D721Med (cell line): ENCODE results near the gene BMPR1B.
A peak's percentile ranks its signal among the peaks of the same experiment; 100 is the strongest.

Experiments used
- DNase-seq: peaks from one replicate; pipeline ENCODE4 v3.0.0; 2011; ENCODE audit warnings: low spot score; ENCODE audit not compliant: insufficient read length
- FAIRE-seq: peaks from 2 replicates; lab custom pipeline; 2011; peaks lifted over from hg19 to GRCh38; lab: Jason Lieb, UNC
- TF ChIP-seq, protein P1 (sequence below): IDR thresholded peaks from 2 replicates; pipeline ENCODE4 v1.5.1; 2012; ENCODE audit warnings: mild to moderate bottlenecking, control low read depth; ENCODE audit not compliant: insufficient read depth; ENCODE audit errors: missing control alignments

BMPR1B gene

DNA sequence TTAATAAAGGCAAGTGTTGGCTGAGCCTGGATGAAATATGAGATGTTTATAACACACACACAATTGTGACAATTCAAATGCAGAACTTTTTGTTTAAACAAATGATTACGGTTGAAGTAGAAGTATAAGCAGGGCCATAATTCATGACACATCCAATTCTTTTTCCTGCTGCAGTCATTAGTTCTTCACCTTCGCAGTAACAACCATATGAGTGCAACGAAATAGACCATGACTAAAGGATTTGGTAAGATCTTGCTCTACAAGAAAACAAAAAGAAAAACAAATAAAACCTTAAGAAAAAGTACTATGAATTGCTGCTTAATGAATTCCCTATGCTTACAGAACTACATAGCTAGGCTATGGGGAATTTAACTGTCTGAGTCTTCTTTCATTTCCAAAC is 13.9 kb upstream of the BMPR1B start:
- TF ChIP-seq, protein P1, sequence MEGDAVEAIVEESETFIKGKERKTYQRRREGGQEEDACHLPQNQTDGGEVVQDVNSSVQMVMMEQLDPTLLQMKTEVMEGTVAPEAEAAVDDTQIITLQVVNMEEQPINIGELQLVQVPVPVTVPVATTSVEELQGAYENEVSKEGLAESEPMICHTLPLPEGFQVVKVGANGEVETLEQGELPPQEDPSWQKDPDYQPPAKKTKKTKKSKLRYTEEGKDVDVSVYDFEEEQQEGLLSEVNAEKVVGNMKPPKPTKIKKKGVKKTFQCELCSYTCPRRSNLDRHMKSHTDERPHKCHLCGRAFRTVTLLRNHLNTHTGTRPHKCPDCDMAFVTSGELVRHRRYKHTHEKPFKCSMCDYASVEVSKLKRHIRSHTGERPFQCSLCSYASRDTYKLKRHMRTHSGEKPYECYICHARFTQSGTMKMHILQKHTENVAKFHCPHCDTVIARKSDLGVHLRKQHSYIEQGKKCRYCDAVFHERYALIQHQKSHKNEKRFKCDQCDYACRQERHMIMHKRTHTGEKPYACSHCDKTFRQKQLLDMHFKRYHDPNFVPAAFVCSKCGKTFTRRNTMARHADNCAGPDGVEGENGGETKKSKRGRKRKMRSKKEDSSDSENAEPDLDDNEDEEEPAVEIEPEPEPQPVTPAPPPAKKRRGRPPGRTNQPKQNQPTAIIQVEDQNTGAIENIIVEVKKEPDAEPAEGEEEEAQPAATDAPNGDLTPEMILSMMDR: no peak
- FAIRE-seq: no peak

DNA sequence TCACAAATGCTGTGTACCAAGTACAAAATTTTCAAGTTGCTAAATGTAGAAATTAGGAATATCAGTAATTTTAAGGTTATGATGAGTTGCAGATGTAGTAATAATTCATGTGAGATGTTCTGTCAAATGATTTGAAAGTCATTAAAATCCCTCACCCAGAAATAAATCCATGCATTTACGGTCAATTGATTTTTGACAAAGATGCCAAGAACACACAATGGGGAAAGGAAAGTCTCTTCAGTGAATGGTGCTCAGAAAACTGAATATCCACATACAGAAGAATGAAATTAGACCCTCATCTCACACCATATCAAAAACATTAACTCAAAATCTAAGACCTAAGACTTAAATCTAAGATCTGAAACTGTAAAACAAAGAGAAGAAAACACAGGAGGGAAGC is 12.9 kb upstream of the BMPR1B start:
- DNase-seq (no peak), FAIRE-seq (no peak)
- TF ChIP-seq, protein P1: no peak

More for the DNA sequence above, 13.9 kb upstream of the BMPR1B start:
- DNase-seq: no peak

DNA sequence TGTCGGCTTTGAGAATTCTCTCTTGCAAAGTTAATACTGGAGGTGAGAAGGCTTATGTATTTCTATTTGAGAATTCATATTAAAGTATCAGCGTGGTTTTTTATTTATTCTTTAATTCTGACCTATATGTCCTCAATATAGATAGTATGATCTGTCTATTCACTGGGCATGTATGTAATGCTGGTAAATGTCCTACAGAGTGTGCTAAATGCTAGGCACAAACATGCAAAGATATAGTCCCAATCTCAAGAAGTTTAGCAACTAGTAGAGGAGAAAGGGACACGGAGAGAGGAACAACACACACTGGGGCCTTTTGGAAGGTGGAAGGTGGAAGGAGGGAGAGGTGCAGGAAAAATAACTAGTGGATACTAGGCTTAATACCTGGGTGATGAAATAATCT is 11.0 kb upstream of the BMPR1B start:
- FAIRE-seq (peak; percentile 41), DNase-seq (no peak)

DNA sequence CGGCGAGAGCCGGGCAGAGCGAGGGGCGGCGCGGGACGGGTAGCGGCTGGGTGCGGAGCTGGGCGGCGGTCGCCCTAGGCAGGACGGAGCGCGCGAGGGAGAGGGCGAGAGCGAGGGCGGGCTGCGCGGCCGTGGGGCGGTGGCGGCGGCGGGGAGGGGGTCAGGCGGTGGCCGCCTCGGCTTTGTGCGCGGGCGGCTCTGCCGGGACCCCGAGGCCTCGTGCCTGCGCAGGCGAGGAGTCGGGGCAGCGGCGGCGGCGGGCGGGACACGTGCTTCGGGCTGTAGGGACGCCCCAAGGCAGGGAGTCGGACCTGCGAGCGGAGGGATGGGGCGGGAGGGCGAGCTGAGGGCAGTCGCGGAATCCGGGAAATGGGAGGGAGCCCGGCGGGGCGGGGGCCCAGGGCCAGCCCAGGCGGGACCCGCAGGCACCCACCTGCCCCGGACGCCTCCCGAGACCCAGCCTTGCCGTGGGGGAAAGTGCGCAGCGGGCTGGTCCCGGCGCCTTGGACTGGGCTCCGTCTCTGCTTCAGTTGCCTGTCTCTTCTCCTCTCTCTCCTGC is 465 bp downstream of the BMPR1B start:
- TF ChIP-seq, protein P1: no peak
- FAIRE-seq (no peak), DNase-seq (no peak)

More for the DNA sequence above, 11.0 kb upstream of the BMPR1B start:
- TF ChIP-seq, protein P1: peak; percentile 23

DNA sequence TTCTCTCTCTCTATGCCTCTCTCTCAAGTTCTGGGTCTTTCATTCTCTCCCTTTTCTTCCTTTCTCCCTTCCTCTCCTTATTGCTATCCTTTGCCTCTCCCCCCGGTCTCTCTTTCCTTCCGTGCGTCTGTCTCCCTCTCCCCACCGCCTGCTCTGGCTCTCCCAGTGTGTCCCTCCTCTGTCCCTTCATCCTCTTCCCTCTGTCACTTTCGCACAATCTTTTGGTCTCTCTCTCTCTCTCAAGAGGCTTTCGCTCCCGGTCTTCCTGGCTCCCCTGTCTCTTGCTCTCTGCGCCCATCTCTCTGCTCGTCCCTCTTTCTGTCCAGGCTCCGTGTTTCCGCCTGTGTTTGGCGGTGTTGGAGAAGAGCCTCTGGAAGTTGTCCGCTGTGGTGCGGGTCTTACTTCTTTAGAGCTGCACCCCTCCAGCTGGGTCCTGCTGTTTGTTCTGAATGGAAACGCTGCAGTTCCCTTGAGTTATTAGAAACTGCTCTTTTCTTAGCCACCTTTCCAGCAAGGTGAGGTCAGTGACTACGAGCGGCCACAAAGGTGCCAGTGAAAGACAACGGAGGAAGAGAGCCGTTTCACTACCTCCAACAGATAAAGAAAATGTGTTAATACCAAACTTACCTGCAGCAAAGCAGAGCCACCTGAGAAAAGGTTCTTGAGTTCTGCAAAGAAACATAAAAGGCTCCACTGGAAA is 1.1 kb downstream of the BMPR1B start:
- FAIRE-seq: no peak
- TF ChIP-seq, protein P1: no peak
- DNase-seq: no peak

DNA sequence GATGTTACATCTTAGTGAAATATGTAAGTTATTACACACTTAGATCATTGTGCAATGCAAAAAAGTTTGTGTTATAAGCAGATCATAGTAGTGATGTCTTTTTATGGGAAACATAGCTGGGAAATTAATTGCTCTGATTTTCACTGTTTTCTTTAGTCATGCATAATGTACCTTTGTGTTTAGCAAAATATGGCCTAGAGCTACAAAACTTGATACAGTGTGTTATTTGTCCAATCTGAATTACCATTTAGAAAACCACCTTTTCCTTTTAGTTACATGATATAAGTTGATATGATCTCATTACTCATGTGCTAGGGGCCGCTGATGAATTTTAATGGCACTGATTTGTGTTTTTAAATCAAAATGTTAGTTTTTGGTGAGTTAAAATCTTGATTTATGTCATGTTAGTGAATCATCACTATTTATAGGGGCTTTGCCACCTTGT is 2.0 kb downstream of the BMPR1B start:
- DNase-seq (no peak), FAIRE-seq (no peak)
- TF ChIP-seq, protein P1: no peak

DNA sequence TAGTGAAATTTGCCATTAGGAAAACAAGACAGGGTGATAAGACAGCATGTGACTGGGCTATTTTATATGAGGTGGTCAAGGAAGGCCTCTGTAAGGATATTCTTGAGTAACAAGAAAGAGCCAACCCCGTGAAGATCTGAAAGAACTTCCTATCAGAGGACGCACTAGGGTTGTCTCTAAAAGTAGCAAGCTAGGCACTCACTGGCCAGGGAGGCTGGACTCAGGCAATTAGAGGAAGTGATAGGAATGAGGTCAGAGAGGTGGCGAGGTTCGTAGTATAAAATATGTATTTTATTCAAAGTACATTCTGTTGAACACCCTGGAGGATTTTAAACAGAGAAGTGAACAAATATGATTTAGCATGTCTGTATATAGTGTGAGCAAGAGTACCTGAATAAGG is 4.6 kb downstream of the BMPR1B start:
- TF ChIP-seq, protein P1: no peak
- FAIRE-seq (no peak), DNase-seq (no peak)
